Kidney epithelial cell (primary cell): ENCODE data around the gene TNFRSF1B. TPM values are rescaled to one million over a fixed set of nuclear protein-coding genes. Genes with fewer than 3 reads are reported as not detected.

Source experiments
- DNase-seq: peaks from one replicate; pipeline ENCODE4 v3.0.0-alpha.2; 2010; ENCODE audit warnings: low read depth
- H3K27me3 ChIP-seq: 2 replicates; pipeline ENCODE4 v1.6.0; 2011; ENCODE audit warnings: low read length; ENCODE audit not compliant: control insufficient read depth, insufficient read depth
- H3K36me3 ChIP-seq: 2 replicates; pipeline ENCODE4 v1.5.1; 2011; ENCODE audit warnings: low read length; ENCODE audit not compliant: control insufficient read depth, insufficient read depth
- H3K4me3 ChIP-seq: 2 replicates; pipeline ENCODE4 v1.5.1; 2011; ENCODE audit warnings: low read depth, mild to moderate bottlenecking, control low read depth, low read length
- CTCF ChIP-seq: IDR thresholded peaks from 2 replicates; pipeline ENCODE4 v1.5.1; 2011; ENCODE audit warnings: mild to moderate bottlenecking, moderate library complexity, low read length, control low read depth, inconsistent platforms; ENCODE audit not compliant: insufficient read depth, poor library complexity, severe bottlenecking
- total RNA-seq: library from RNA; depleted of rRNA; stranded (reverse); fragments of >200 nt; gene quantifications from 2 replicates; pipeline ENCODE4 v1.2.3, GENCODE V29; 2015

Gene TNFRSF1B
- total RNA-seq, 1 donor from 2014 or later, result 0.21 TPM

GRCh38 chr1:12170263-12170671 is 3.5 kb downstream of the TNFRSF1B start:
- Histone ChIP-seq H3K27me3 (peaks cover 42% of the 10 kb centered on the region), H3K4me3 (no peak overlapping the region), H3K36me3 (no peaks in the 10 kb centered on the region)
- no peak for TF ChIP-seq CTCF
- no peak for DNase-seq

DNA sequence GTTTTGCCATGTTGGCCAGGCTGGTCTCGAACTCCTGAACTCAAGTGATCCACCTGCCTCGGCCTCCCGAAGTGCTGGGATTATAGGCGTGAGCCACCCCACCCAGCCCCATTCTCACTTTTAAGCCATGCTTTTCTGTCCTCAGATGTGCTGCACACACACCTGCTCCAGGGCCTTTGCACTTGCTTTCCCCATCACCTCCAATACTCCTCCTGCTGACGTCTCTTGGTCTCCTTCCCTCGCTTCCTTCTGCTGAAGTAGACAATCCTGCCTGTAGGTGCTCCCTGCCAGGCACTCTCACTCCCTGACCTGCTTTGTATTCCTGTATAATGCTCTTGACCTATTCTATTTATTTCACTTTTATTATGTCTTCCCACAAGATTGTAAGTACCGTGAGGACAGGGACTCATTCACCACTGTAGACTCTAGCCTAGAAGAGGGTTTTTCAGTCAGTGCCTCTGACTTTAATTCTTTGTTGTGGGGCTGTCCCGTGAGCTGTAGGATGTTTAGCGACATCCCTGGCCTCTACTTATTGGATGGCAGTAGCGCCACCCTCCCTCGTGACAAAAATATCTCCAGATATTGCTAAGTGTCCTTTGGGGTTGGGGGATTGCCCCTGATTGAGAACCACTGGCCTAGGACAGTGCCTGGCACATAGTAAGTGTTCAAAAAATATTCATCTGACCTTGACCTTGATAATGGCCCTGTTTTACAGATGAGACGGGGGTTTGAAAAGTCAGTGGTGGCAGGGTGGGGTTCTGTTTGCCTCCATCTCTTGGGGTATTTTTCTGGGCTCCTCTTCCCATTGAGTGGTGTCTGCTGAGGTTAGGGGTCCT is 4.6 kb downstream of the TNFRSF1B start:
- DNase-seq, result no peak
- TF ChIP-seq CTCF, result no peak
- Histone ChIP-seq H3K4me3 (no peak overlapping the region), H3K36me3 (no peaks in the 10 kb centered on the region), H3K27me3 (peaks cover 39% of the 10 kb centered on the region)

DNA sequence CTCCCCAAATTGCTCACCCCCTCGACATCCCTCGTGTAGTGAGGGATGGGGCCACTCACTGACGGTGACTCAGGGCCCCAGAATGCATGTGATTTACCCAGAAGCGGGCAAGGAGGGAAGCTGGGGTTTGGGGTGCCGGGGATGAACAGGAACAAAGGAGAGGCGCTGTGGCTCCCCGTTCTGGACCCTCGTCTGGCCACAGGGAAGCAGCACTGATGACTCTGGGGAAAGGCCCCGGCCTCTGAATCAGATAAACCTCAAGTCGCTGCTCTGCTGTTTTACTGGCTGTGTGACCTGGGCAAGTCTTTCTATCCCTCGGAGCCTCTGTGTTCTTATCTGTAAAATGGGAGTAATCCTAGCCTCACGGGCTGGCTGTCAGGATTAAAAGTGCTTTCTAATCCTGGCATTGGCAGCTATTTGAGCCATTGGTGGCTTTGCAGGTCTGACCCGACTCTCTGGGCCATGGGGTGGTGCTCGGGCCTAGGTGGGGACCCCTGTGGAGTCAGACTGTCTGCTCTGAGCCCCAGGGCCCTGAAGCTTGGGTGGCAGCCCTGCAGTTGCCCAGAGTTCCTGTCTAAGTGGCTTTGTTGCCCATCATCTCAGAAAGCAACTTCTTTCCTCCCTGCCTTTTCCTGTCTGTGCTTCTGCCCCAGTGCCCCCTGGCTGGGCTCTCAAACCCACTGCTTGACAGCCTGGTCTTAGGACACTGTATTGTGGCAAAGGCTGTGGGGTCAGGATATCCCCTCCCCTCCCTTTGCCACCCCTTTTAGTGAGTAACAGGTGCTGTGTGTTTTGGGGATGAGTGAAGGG is 5.5 kb downstream of the TNFRSF1B start:
- DNase-seq, result no peak
- no peak overlapping the region for H3K4me3 ChIP-seq
- H3K27me3 ChIP-seq, result peaks cover 31% of the 10 kb centered on the region
- no peaks in the 10 kb centered on the region for H3K36me3 ChIP-seq
- TF ChIP-seq CTCF, result no peak

DNA sequence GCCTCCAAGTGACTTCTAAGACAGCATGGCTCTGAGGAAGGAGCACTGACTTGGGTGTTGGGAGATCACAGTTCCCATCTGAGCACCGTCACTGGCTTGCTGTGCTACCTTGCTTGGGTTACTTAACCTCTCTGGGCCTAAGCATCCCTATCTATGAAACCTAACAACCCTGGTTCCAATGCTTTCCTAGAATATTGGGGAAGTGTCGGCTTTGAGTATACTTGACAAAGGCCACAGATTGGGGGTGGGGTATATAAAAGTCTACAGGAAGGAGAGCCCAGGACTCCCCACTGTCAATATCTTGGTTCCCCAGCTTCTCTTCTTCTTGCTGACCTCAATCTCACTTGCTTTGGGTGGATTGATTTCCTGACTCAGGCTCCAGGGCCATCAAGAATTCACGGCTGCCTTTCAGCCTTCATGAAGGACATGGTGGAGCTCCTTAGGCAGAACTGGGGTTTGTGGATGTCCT is 6.3 kb downstream of the TNFRSF1B start:
- no peak for DNase-seq
- H3K4me3 ChIP-seq, result no peak overlapping the region
- no peak for TF ChIP-seq CTCF
- H3K36me3 ChIP-seq, result no peaks in the 10 kb centered on the region
- peaks cover 23% of the 10 kb centered on the region for H3K27me3 ChIP-seq

DNA sequence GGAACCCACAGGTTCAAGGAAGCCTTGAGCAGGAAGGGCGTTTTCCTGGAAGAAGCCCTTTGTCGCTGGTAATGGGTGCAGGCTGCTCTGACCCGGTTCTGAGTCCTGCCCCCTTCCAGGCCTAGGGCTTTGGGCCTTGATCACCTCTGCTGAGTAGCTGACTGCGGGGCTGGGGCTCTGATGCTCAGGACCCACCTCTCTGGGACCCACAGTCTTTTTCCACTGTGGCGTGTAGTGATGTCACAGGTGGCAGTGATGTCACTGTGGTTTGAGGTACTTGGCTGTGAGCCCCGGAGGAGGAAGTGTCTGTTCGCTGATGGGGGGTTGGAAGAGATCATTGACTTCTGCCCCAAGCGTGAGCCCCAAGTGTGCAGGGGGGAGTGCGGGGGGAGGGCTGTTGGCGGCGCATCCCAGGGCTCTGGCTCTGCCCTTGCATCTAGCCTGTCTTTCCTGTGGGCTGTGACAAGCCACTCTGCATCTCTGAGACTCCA is 6.9 kb downstream of the TNFRSF1B start:
- TF ChIP-seq CTCF, result no peak
- Histone ChIP-seq H3K4me3 (no peak overlapping the region), H3K27me3 (peaks cover 22% of the 10 kb centered on the region), H3K36me3 (no peaks in the 10 kb centered on the region)
- no peak for DNase-seq
